Measurements from ENCODE around the gene NSDHL.

The NSDHL gene

DNA sequence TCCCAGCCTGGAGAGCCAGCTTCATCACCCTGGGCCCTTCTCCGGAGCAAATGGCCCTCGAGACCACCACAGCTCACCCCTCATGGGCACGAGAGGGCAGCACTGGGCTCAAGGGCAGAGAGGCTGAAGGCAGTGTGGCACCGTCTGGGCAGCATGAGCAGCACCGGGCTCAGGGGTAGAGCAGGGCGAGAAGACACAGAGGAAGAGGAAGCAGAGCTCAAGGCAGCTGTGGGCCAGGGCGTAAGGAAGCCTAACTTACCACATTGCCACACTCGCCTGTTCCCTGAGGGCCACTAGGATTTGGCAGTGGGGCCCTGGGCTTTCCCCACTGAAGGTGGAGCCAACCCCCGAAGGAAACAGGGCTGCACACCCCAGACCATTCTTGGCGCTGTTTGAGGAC lies 82.5 kb downstream of the NSDHL start:
- DNase-seq (ENCODE audit: low spot score), result no peak

DNA sequence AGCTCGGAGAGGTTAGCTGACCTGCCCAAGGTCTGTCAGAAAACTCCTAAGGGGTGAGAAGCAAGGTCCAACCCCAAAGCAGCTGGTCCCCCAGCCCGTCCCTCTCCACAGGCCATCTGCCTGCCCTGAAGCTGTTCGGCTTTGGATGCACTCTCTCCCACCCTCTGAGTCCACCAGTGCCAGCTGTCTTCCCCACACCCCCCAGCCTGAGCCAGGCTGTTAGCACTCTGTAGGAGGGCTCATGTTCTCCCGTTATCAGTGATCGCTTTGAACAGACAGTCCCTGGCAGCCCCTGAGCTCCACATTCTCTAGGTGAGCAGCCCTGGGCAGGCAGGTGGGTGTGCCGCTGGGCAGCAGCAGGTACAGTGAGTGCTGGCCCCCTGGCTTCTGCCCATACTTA lies 83.0 kb downstream of the NSDHL start:
- no peak for DNase-seq (ENCODE audit: low spot score)

DNA sequence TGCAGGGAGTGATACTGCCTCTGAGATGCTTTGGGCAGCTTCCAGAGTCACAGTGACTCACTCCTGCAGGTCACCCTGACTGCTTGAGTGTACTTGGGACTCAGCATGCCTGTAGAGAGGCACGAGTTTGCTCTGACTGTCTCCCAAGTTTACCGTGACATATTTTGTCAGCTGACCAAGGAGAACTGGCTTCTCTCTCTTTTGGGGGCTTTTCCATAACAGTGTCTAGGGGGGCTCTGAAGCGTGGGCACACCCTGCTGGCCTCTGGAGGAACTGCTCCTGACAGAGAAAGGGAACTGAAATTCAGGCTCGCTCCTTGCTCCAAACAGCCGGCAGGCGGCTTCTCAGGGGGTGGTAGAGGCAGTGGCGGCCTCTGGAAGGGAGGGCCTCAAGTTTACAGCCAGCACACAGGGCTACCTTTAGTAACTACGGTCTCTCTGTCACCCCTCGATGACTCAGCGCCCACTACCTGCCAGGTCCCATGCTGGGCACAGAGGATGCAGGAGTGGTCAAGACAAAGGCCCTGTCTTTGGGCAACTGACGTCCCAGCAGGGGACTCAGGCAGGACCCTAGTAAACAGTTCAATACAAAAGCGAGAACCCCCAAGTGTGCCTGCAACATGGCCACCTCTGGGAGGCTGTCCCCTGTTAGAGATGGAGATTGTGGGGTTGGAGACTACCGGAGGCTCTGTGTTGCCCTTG lies 84.8 kb downstream of the NSDHL start:
- peak; percentile 77 for DNase-seq (ENCODE audit: low spot score)

DNA sequence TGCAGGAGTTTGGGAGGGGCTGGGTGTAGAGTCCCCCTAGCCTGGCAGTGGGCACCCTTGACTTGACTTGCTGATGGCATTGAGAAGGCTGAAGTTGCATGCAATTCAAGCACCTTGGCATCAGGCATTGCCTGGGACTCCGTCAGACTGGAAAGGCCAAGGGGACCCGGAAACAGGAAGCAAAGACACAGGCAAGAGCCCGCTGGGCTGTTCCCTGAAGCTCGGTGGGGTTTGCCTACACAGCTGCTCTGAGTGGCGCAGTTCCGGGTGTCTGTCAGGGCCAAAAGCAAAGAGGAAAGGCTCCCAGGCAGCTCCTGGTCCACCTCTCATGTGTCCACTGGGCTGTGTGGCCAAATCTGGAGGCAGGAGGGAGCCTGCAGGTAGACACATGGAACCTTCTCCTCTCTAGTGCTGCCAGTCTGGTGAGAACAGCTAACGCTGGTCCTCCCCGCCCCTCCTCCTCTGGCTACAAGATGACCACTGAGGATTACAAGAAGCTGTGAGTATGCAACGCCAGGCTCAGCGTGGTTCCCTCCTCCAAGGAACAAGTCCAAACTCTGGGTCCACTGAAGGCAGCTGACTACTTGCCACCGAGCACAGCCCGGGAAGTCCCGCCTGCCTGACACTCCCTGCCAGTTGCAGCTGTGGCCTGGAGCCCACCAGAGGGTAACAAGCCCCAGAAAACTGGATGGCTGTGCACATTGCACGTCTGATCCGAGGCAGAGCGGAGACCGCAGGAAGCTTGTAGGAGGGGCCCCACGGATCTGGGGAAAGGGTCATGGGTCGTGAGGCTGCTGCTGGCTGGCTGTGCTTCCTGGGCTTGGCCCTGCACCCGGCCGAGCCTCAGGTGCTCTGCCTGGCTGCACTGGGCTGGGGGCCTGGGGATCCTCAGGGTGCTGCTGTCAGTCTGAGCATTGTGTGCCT lies 87.1 kb downstream of the NSDHL start:
- DNase-seq (ENCODE audit: low spot score), result no peak

DNA sequence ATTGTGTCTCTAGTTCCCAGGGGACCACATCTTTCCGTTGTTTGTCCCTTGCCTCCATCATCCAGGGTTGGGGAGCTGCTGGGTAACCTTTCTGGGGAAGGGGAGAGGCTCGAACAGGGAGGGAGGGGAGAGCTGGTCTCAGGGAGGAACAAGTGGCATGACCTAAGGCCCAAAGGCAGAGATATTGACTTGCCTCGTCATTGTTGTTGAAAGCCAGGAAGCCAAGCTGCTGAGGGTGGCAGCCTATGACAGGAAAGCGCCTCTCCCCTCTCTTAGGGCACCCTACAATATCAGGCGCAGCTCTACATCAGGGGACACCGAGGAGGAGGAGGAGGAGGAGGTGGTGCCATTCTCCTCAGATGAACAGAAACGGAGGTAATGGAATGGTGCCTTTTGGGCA lies 87.8 kb downstream of the NSDHL start:
- DNase-seq (ENCODE audit: low spot score), result no peak
